ENCODE results near the gene TPSAB1. TPM values are rescaled to one million over a fixed set of nuclear protein-coding genes. Genes with fewer than 3 reads are reported as not detected.

Gene TPSAB1
- total RNA-seq, 1 experiment from 2014 or later = not detected

DNA sequence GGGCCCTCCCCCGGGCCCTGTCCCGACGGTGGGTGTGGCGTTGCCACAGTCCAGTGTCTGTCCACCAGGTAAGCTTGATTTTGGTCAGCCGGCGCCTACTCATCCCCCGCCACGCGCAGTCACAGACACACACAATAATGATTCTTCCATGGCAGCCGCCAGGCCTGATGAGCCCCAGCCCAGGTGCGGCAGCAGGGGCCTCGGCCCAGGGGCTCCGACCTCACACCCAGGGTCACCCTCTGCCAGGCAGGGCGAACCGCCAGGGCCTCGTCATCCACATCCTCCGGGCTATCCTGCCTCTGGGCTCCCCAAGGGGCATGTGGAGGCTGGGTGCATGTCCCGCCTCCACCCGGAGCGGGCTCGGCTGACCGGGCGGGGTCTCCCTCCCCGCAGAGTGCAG lies 23.0 kb upstream of the TPSAB1 start:
- H3K9me3 Mint-ChIP-seq (ENCODE audit: unreplicated experiment) = no peaks in the 10 kb centered on the region
- no TSS peak for BruUV-seq (replicated peaks)
- TF ChIP-seq CTCF (IDR thresholded peaks at IDR 0.05; ENCODE audit: insufficient read depth in 1 of 2, low read depth in 1 of 2, low read length in 1 of 2, severe bottlenecking in 1 of 2, unreplicated experiment in 1 of 2) = no peak
- no peak overlapping the region for H3K4me3 Mint-ChIP-seq (ENCODE audit: unreplicated experiment)
- H3K27ac Mint-ChIP-seq (ENCODE audit: unreplicated experiment) = no peak overlapping the region
- H3K27me3 ChIP-seq (replicated peaks; ENCODE audit: control insufficient read depth, insufficient read depth, low read length) = no peaks in the 10 kb centered on the region
- no peak for DNase-seq
- intact Hi-C loops (cut with micrococcal nuclease; ENCODE audit: unreplicated experiment) = no loop called here
- POLR2A ChIA-PET = no interaction called here
- H3K4me3 ChIP-seq (ENCODE audit: low read depth, low read length) = no peak overlapping the region
- no peaks in the 10 kb centered on the region for H3K4me1 ChIP-seq
- CTCF ChIA-PET = no interaction called here
- H3K36me3 Mint-ChIP-seq (ENCODE audit: insufficient read depth, unreplicated experiment) = no peaks in the 10 kb centered on the region
- H3K27me3 Mint-ChIP-seq (ENCODE audit: insufficient read depth, unreplicated experiment) = peaks cover 2% of the 10 kb centered on the region
- no peaks in the 10 kb centered on the region for H3K9me3 ChIP-seq
- no peaks in the 10 kb centered on the region for H3K4me1 Mint-ChIP-seq (ENCODE audit: low read depth, unreplicated experiment)
- no peaks in the 10 kb centered on the region for H3K36me3 ChIP-seq (ENCODE audit: control insufficient read depth, insufficient read depth, low read length)

DNA sequence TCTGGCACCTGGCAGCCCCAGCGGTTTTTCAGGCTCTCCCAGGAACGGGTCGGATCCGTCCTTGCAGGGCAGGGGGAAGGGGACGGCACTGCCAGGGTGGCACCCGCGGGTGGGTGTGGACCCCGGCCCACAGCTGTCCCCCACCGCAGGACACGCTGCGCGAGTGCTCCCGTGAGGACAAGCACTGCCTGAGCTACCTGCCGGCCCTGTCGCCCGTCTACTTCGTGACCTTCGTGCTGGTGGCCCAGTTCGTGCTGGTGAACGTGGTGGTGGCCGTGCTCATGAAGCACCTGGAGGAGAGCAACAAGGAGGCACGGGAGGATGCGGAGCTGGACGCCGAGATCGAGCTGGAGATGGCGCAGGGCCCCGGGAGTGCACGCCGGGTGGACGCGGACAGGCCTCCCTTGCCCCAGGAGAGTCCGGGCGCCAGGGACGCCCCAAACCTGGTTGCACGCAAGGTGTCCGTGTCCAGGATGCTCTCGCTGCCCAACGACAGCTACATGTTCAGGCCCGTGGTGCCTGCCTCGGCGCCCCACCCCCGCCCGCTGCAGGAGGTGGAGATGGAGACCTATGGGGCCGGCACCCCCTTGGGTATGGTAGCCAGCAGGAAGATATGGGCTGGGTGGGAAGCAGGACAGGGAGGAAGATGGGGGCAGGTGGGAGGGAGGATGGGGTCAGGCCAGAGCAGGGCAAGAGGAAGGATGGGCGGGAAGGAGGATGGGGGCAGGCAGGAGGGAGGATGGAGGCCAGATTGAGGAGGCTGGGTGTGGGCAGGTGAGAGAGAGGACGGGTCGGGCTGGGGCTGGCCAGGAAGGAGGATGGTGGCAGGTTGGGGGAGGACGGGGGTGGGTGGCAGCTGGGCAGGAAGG lies 22.2 kb upstream of the TPSAB1 start:
- no peak overlapping the region for H3K4me3 Mint-ChIP-seq (ENCODE audit: unreplicated experiment)
- ChIA-PET CTCF (no interaction called here), POLR2A (no interaction called here)
- Histone ChIP-seq H3K27me3 (replicated peaks; ENCODE audit: control insufficient read depth, insufficient read depth, low read length) (no peaks in the 10 kb centered on the region), H3K36me3 (ENCODE audit: control insufficient read depth, insufficient read depth, low read length) (no peaks in the 10 kb centered on the region), H3K4me1 (no peaks in the 10 kb centered on the region), H3K4me3 (ENCODE audit: low read depth, low read length) (no peak overlapping the region), H3K9me3 (no peaks in the 10 kb centered on the region)
- H3K9me3 Mint-ChIP-seq (ENCODE audit: unreplicated experiment) = no peaks in the 10 kb centered on the region
- no peaks in the 10 kb centered on the region for H3K4me1 Mint-ChIP-seq (ENCODE audit: low read depth, unreplicated experiment)
- no peak for TF ChIP-seq CTCF (IDR thresholded peaks at IDR 0.05; ENCODE audit: insufficient read depth in 1 of 2, low read depth in 1 of 2, low read length in 1 of 2, severe bottlenecking in 1 of 2, unreplicated experiment in 1 of 2)
- intact Hi-C loops (cut with micrococcal nuclease; ENCODE audit: unreplicated experiment) = no loop called here
- H3K27me3 Mint-ChIP-seq (ENCODE audit: insufficient read depth, unreplicated experiment) = peaks cover 2% of the 10 kb centered on the region
- no peak for DNase-seq
- no TSS peak for BruUV-seq (replicated peaks)
- no peaks in the 10 kb centered on the region for H3K36me3 Mint-ChIP-seq (ENCODE audit: insufficient read depth, unreplicated experiment)
- no peak overlapping the region for H3K27ac Mint-ChIP-seq (ENCODE audit: unreplicated experiment)

- no peak overlapping the region for H3K4me3 Mint-ChIP-seq (ENCODE audit: unreplicated experiment)
- H3K27ac Mint-ChIP-seq (ENCODE audit: unreplicated experiment) = no peak overlapping the region
- no peak for DNase-seq
- no peaks in the 10 kb centered on the region for H3K4me1 Mint-ChIP-seq (ENCODE audit: low read depth, unreplicated experiment)
- ChIA-PET POLR2A (no interaction called here), CTCF (no interaction called here)
- Histone ChIP-seq H3K4me1 (no peaks in the 10 kb centered on the region), H3K36me3 (ENCODE audit: control insufficient read depth, insufficient read depth, low read length) (no peaks in the 10 kb centered on the region), H3K27me3 (replicated peaks; ENCODE audit: control insufficient read depth, insufficient read depth, low read length) (no peaks in the 10 kb centered on the region), H3K4me3 (ENCODE audit: low read depth, low read length) (no peak overlapping the region), H3K9me3 (no peaks in the 10 kb centered on the region)
- intact Hi-C loops (cut with micrococcal nuclease; ENCODE audit: unreplicated experiment) = no loop called here
- H3K27me3 Mint-ChIP-seq (ENCODE audit: insufficient read depth, unreplicated experiment) = peaks cover 2% of the 10 kb centered on the region
- TF ChIP-seq CTCF (IDR thresholded peaks at IDR 0.05; ENCODE audit: insufficient read depth in 1 of 2, low read depth in 1 of 2, low read length in 1 of 2, severe bottlenecking in 1 of 2, unreplicated experiment in 1 of 2) = no peak
- BruUV-seq (replicated peaks) = no TSS peak
- no peaks in the 10 kb centered on the region for H3K36me3 Mint-ChIP-seq (ENCODE audit: insufficient read depth, unreplicated experiment)
- H3K9me3 Mint-ChIP-seq (ENCODE audit: unreplicated experiment) = no peaks in the 10 kb centered on the region
Observed at GRCh38 chr16:1218930-1219611, 21.4 kb upstream of the TPSAB1 start.

All from Caco-2 (cell line).